BE2C (cell line): ENCODE results near the gene NR5A2. TPM values are rescaled to one million over a fixed set of nuclear protein-coding genes. Genes with fewer than 3 reads are reported as not detected.

ENCODE experiments used
- DNase-seq: peaks from one replicate; pipeline ENCODE4 v3.0.0-alpha.2; 2020
- H3K27me3 ChIP-seq: fragments of 250-450 bp; sonication (Bioruptor Pico); 2 replicates; pipeline ENCODE4 v1.5.1; 2020; ENCODE audit warnings: mild to moderate bottlenecking
- H3K36me3 ChIP-seq: fragments of 250-450 bp; sonication (Bioruptor Pico); 2 replicates; pipeline ENCODE4 v1.5.1; 2020; ENCODE audit warnings: mild to moderate bottlenecking
- H3K4me1 ChIP-seq: fragments of 250-450 bp; sonication (Bioruptor Pico); 2 replicates; pipeline ENCODE4 v1.5.1; 2020
- H3K4me3 ChIP-seq: 2 replicates; pipeline ENCODE4 v1.5.1; 2011; ENCODE audit warnings: low read depth, low read length
- H3K9me3 ChIP-seq: fragments of 250-450 bp; sonication (Bioruptor Pico); 2 replicates; pipeline ENCODE4 v1.5.1; 2020
- CTCF ChIP-seq: IDR thresholded peaks from 2 replicates; pipeline ENCODE4 v1.5.1; 2012; ENCODE audit warnings: mild to moderate bottlenecking, low read depth, low read length
- polyA plus RNA-seq: library from polyadenylated mRNA; unstranded; fragments of >200 nt; gene quantifications from one replicate; pipeline ENCODE4 v1.2.1, GENCODE V29; 2012; ENCODE audit warnings: low read depth, missing spikeins; ENCODE audit not compliant: insufficient read length, insufficient read depth

The NR5A2 gene
- polyA plus RNA-seq = not detected

GRCh38 chr1:200027264-200027823, at the start of gene NR5A2:
NR5A2 (plus strand) TSS chr1:200027710; CDS start chr1:200027848, 138 bp downstream.
- Histone ChIP-seq H3K4me1 (no peaks in the 10 kb centered on the region), H3K4me3 (no peak within 1 kb of the TSS), H3K27me3 (peaks cover 55% of the 10 kb centered on the region), H3K9me3 (no peaks in the 10 kb centered on the region), H3K36me3 (no peaks in the 10 kb centered on the region)
- TF ChIP-seq CTCF = no peak
- DNase-seq = no peak

- Histone ChIP-seq H3K36me3 (no peaks in the 10 kb centered on the region), H3K9me3 (no peaks in the 10 kb centered on the region), H3K4me3 (no peak overlapping the region), H3K27me3 (no peaks in the 10 kb centered on the region; the same call in none of the 2 replicates), H3K4me1 (no peaks in the 10 kb centered on the region)
- no peak for DNase-seq
- no peak for TF ChIP-seq CTCF
These were observed 49.0 kb upstream of the NR5A2 start for GRCh38 chr1:199978408-199978940.

- no peaks in the 10 kb centered on the region for H3K9me3 ChIP-seq
- TF ChIP-seq CTCF = no peak
- DNase-seq = no peak
- no peaks in the 10 kb centered on the region; the same call in none of the 2 replicates for H3K27me3 ChIP-seq
- H3K36me3 ChIP-seq = no peaks in the 10 kb centered on the region
- H3K4me3 ChIP-seq = no peak overlapping the region
- no peaks in the 10 kb centered on the region for H3K4me1 ChIP-seq
These were observed 48.4 kb upstream of the NR5A2 start for GRCh38 chr1:199979071-199979470.

GRCh38 chr1:199981584-199981983, 45.9 kb upstream of the NR5A2 start:
- H3K4me1 ChIP-seq = no peaks in the 10 kb centered on the region
- DNase-seq = no peak
- no peaks in the 10 kb centered on the region; the same call in none of the 2 replicates for H3K27me3 ChIP-seq
- no peak overlapping the region for H3K4me3 ChIP-seq
- H3K36me3 ChIP-seq = no peaks in the 10 kb centered on the region
- H3K9me3 ChIP-seq = no peaks in the 10 kb centered on the region
- TF ChIP-seq CTCF = no peak

- no peak for DNase-seq
- Histone ChIP-seq H3K36me3 (no peaks in the 10 kb centered on the region), H3K9me3 (no peaks in the 10 kb centered on the region), H3K4me3 (no peak overlapping the region), H3K27me3 (no peaks in the 10 kb centered on the region), H3K4me1 (no peaks in the 10 kb centered on the region)
- no peak for TF ChIP-seq CTCF
These were observed 44.9 kb upstream of the NR5A2 start for GRCh38 chr1:199982606-199983005.

GRCh38 chr1:199983531-199983930, 44.0 kb upstream of the NR5A2 start:
- Histone ChIP-seq H3K4me1 (no peaks in the 10 kb centered on the region), H3K27me3 (no peaks in the 10 kb centered on the region), H3K4me3 (no peak overlapping the region), H3K36me3 (no peaks in the 10 kb centered on the region), H3K9me3 (no peaks in the 10 kb centered on the region)
- no peak for TF ChIP-seq CTCF
- no peak for DNase-seq
